HG03066 (cell line): ENCODE data around the gene IL17D.
A peak's percentile ranks its signal among the peaks of the same experiment; 100 is the strongest.
"Not testable (repeated sequence)": the region's sequence is repeated elsewhere in the genome, so short reads cannot be mapped to it uniquely, and the experiment has no call there.

Experiments
- ATAC-seq: cut with Tn5 transposase; IDR thresholded peaks from one replicate; pipeline ENCODE4 v1.9.1; 2021; ENCODE audit warnings: low read depth; ENCODE audit not compliant: unreplicated experiment

The IL17D gene

GRCh38 chr13:20702915-20703779, at the start of gene IL17D:
TSS of gene IL17D (plus strand) at chr13:20703699. CDS start at chr13:20704002, 303 bp downstream.
- ATAC-seq = peak; percentile 28

GRCh38 chr13:20654156-20654555, 49.3 kb upstream of the IL17D start:
- ATAC-seq = no peak

GRCh38 chr13:20658451-20659040, 45.0 kb upstream of the IL17D start:
- ATAC-seq = no peak

GRCh38 chr13:20664351-20664750, 39.1 kb upstream of the IL17D start:
- ATAC-seq = no peak

GRCh38 chr13:20666948-20667347, 36.6 kb upstream of the IL17D start:
- no peak for ATAC-seq

DNA sequence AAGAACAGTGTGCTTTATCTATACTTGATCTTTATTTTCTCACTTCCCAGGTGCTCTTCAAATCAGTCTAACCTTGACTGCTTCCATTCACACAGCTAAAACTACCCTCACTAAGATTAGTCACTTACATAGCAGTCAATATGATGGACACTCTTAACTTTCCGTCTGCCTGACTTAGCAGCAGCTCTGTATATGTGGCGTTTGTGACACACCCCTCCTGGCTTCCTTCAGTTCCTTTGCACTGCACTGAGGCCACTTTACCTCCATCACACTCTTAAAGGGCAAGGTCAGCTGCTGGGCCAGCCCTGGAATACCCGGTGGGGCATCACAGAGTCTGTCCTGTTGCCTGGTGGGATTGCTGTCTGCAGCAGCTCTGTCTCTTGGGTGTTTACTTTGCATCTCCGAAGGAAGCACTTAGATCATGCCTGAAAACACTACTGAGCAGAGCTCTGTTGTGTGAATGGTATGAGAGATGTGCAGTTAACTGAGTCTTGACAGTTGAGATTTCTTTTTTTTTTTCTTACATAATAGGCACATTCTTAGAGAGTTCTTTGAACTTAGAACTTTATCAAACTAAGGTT, 35.6 kb upstream of the IL17D start:
- no peak for ATAC-seq

GRCh38 chr13:20669162-20669561, 34.3 kb upstream of the IL17D start:
- no peak for ATAC-seq

GRCh38 chr13:20671789-20672188, 31.7 kb upstream of the IL17D start:
- no peak for ATAC-seq

DNA sequence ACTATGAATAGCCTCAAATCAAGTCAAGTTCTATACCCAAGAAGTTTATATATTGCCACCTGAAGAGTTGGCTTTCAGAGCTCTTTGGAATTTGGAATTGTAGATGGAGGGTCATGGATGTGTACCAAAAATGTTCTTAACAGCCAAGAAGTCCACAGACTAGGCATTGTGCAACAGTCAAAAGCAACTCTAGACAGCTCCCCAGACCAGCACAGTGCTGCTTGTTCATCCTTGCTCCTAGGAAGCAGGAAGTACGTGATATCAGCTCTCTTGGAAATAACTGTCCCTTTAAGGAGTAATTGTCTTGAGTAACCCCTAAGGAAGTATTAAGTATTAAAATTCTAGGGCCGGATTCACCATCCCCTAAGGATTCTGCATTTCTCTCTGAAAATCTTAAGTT, 30.7 kb upstream of the IL17D start:
- ATAC-seq = no peak

- ATAC-seq = no peak
Observed at GRCh38 chr13:20673715-20674114, 29.8 kb upstream of the IL17D start.

- ATAC-seq = no peak
Observed at GRCh38 chr13:20676213-20676612, 27.3 kb upstream of the IL17D start.

DNA sequence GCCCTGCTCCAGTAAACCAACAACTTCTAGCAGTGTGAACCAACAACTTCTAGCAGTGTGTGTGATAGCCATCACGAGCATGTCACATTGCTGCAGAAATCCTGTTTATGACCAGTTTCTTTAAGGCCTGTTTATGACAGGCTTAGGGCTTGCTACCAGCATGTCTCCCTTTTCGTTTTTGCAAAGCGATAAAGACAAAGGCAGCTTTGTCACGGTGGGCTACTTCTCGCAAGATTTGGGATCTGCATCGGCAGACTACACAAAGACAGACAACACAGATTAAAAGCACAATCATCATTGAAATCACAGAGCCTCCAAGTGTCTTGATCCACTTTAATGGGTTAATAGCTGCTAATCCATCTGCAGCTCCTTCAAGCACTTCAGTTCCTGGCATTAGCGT, 24.9 kb upstream of the IL17D start:
- ATAC-seq = not testable (repeated sequence)

DNA sequence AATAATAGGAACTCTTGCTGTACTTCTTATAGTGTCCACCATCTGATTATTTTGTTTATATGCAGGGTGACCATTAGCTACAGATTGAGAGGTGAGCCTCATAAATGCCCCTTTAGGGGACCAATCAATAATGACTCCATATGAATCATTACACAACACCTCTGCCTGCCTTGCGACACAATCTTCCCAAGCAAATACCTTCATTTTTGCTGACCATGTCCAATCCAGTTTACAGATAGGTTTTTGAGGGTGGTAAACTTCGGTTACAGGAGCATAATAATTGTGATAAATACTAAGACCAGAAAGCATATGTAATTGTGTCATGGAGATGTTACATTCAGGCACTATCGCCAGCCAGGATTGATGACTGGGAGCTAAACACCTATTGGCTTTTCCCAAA, 23.6 kb upstream of the IL17D start:
- no peak for ATAC-seq

GRCh38 chr13:20680416-20681080, 23.0 kb upstream of the IL17D start:
- ATAC-seq = no peak

DNA sequence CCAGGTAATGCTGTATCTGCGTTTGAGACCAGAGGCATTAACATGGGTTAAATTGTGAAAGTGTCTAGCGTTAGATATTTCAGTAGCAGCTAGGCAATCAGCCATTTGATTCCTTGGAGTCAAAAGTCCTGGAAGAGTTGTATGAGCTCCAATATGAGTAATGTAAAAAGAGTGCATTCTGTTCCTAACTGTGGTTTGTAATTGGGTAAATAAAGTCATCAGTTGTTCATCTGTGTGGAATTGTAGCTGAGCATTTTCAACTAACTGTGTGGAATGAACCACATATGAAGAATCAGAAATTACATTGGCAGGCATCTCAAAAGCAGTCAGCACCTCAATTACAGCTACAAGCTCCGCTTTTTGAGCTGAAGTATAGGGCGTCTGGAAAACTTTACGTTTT, 22.0 kb upstream of the IL17D start:
- not testable (repeated sequence) for ATAC-seq

GRCh38 chr13:20682061-20682460, 21.4 kb upstream of the IL17D start:
- no peak for ATAC-seq

DNA sequence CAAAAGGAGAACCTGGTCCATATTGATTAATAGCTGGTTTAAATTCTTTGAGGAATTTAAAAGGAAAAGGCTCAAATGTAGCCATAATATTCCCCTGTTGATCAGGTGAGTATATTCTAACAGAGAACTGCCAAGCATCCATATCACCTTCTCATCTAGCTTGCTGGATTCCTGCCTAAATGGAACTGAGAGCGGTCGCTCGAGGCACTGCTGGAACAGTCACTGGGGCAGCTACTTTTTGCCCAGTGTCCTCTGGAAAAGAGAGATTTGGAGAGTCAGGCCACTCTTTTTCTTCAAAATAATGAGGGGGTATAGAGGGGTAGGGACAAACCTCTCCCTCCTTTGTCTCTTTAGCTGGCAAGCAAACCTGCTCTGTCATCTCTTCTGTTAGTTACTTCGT, 19.5 kb upstream of the IL17D start:
- ATAC-seq = no peak

DNA sequence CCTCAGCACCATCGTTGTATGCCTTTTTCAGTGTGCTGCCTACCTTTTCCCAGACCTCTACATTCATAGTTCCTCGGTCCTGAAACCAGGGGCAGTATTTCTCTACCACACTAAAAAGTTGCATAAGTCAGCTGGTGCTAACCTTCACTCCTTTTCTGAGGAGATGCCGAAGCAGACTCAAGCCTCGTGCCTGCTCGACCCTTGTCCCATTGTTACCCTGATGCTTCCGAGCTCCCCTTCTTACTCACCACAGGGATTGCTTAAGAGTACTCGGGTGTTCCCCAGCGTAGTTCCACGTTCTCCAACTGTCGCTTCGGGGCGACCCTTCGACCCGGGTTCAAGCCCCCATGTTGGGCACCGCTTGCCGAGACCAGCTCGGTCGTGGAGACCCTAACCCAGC, 19.0 kb upstream of the IL17D start:
- ATAC-seq = no peak

GRCh38 chr13:20685092-20685491, 18.4 kb upstream of the IL17D start:
- no peak for ATAC-seq

- no peak for ATAC-seq
Observed at GRCh38 chr13:20686167-20686566, 17.3 kb upstream of the IL17D start.

- no peak for ATAC-seq
Observed at GRCh38 chr13:20686863-20687579, 16.5 kb upstream of the IL17D start.
